WTC11 (cell line): Measurements from ENCODE around the gene FAM193A. TPM values are rescaled to one million over a fixed set of nuclear protein-coding genes. Genes with fewer than 3 reads are reported as not detected.
A peak's percentile ranks its signal among the peaks of the same experiment; 100 is the strongest.

Experiments
- ATAC-seq: fragments of 200-7000 bp; cut with Tn5 transposase; 2 replicates; pipeline ENCODE4 v1.10.0; 2021; ENCODE audit warnings: mild to moderate bottlenecking, moderate library complexity
- CTCF ChIA-PET: fragments of 300-600 bp; sonication (Branson Sonifier 250); formaldehyde crosslinking; loops from one replicate; lab custom pipeline; 2021; ENCODE audit warnings: antibody characterized with exemption; lab: Charles Lee
- POLR2A ChIA-PET: fragments of 350-600 bp; sonication (Branson Sonifier 250); formaldehyde crosslinking; loops from one replicate; lab custom pipeline; 2021; ENCODE audit warnings: antibody characterized with exemption; lab: Charles Lee
- DNase-seq: peaks from one replicate; pipeline ENCODE4 v3.0.0; 2021; ENCODE audit warnings: low spot score
- H3K27ac Mint-ChIP-seq: 2 replicates; pipeline ENCODE4 v1.8.0; 2021; ENCODE audit warnings: mixed read lengths
- H3K27me3 Mint-ChIP-seq: 2 replicates; pipeline ENCODE4 v1.8.0; 2021; ENCODE audit warnings: low read depth, mild to moderate bottlenecking, moderate library complexity, mixed read lengths
- H3K36me3 Mint-ChIP-seq: 2 replicates; pipeline ENCODE4 v1.8.0; 2021; ENCODE audit warnings: mixed read lengths
- H3K4me1 Mint-ChIP-seq: 2 replicates; pipeline ENCODE4 v1.8.0; 2022; ENCODE audit warnings: mixed read lengths
- H3K4me3 Mint-ChIP-seq: 2 replicates; pipeline ENCODE4 v1.8.0; 2021; ENCODE audit warnings: mild to moderate bottlenecking, moderate library complexity, mixed read lengths
- H3K9me3 Mint-ChIP-seq: 2 replicates; pipeline ENCODE4 v1.8.0; 2021; ENCODE audit warnings: mixed read lengths
- AR ChIP-seq: fragments of 250-450 bp; sonication (Bioruptor Pico); IDR thresholded peaks from 2 replicates; pipeline ENCODE4 v1.9.0; 2021; ENCODE audit warnings: mild to moderate bottlenecking
- ATF1 ChIP-seq: sonication (generic); formaldehyde crosslinking; IDR thresholded peaks from 2 replicates; pipeline ENCODE4 v1.8.1; 2023; ENCODE audit warnings: mild to moderate bottlenecking, moderate library complexity, missing genetic modification reagents
- CBFB ChIP-seq: sonication (generic); formaldehyde crosslinking; IDR thresholded peaks from 2 replicates; pipeline ENCODE4 v1.8.1; 2022; ENCODE audit warnings: mild to moderate bottlenecking, low read depth, missing genetic modification reagents
- ESRRA ChIP-seq: sonication (generic); formaldehyde crosslinking; IDR thresholded peaks from 2 replicates; pipeline ENCODE4 v1.8.1; 2022; ENCODE audit warnings: mild to moderate bottlenecking, missing genetic modification reagents, borderline replicate concordance
- FOXP1 ChIP-seq: sonication (generic); formaldehyde crosslinking; IDR thresholded peaks from 2 replicates; pipeline ENCODE4 v1.8.0; 2022; ENCODE audit warnings: missing genetic modification reagents, mild to moderate bottlenecking, moderate library complexity, borderline replicate concordance
- GRHL2 ChIP-seq: fragments of 250-450 bp; sonication (Bioruptor Pico); IDR thresholded peaks from 2 replicates; pipeline ENCODE4 v1.8.0; 2022; ENCODE audit warnings: mild to moderate bottlenecking, moderate library complexity; ENCODE audit not compliant: insufficient replicate concordance, severe bottlenecking
- IRF2 ChIP-seq: sonication (generic); formaldehyde crosslinking; IDR thresholded peaks from 2 replicates; pipeline ENCODE4 v1.8.0; 2022; ENCODE audit warnings: low read depth, missing genetic modification reagents, borderline replicate concordance
- JUN ChIP-seq: sonication (generic); formaldehyde crosslinking; IDR thresholded peaks from 2 replicates; pipeline ENCODE4 v1.8.0; 2023; ENCODE audit warnings: mild to moderate bottlenecking, missing genetic modification reagents
- MYBL2 ChIP-seq: sonication (generic); formaldehyde crosslinking; IDR thresholded peaks from 2 replicates; pipeline ENCODE4 v1.8.1; 2023; ENCODE audit warnings: mild to moderate bottlenecking, moderate library complexity, missing genetic modification reagents
- NFATC4 ChIP-seq: fragments of 250-450 bp; sonication (Bioruptor Pico); IDR thresholded peaks from 2 replicates; pipeline ENCODE4 v1.9.0; 2021; ENCODE audit warnings: mild to moderate bottlenecking
- OVOL2 ChIP-seq: fragments of 250-450 bp; sonication (Bioruptor Pico); IDR thresholded peaks from 2 replicates; pipeline ENCODE4 v1.9.0; 2021; ENCODE audit warnings: mild to moderate bottlenecking, borderline replicate concordance
- TCF7 ChIP-seq: sonication (generic); formaldehyde crosslinking; IDR thresholded peaks from 2 replicates; pipeline ENCODE4 v1.8.0; 2022; ENCODE audit warnings: mild to moderate bottlenecking, low read depth, missing genetic modification reagents, moderate library complexity
- ZBTB21 ChIP-seq: sonication (generic); formaldehyde crosslinking; IDR thresholded peaks from 2 replicates; pipeline ENCODE4 v1.8.1; 2023; ENCODE audit warnings: mild to moderate bottlenecking, missing genetic modification reagents, borderline replicate concordance
- ZBTB43 ChIP-seq: sonication (generic); formaldehyde crosslinking; IDR thresholded peaks from 2 replicates; pipeline ENCODE4 v1.8.1; 2023; ENCODE audit warnings: mild to moderate bottlenecking, missing genetic modification reagents
- ZNF232 ChIP-seq: sonication (generic); formaldehyde crosslinking; IDR thresholded peaks from 2 replicates; pipeline ENCODE4 v1.8.0; 2022; ENCODE audit warnings: mild to moderate bottlenecking, missing genetic modification reagents
- ZNF263 ChIP-seq: sonication (generic); formaldehyde crosslinking; IDR thresholded peaks from 2 replicates; pipeline ENCODE4 v1.8.1; 2022; ENCODE audit warnings: low read depth, mild to moderate bottlenecking, moderate library complexity, missing genetic modification reagents
- ZNF281 ChIP-seq: sonication (generic); formaldehyde crosslinking; IDR thresholded peaks from 2 replicates; pipeline ENCODE4 v1.8.0; 2023; ENCODE audit warnings: mild to moderate bottlenecking, missing genetic modification reagents
- ZNF396 ChIP-seq: fragments of 250-450 bp; sonication (Bioruptor Pico); IDR thresholded peaks from 2 replicates; pipeline ENCODE4 v1.8.0; 2021; ENCODE audit warnings: mild to moderate bottlenecking, moderate library complexity, borderline replicate concordance
- ZNF416 ChIP-seq: fragments of 250-450 bp; sonication (Bioruptor Pico); IDR thresholded peaks from 2 replicates; pipeline ENCODE4 v1.9.0; 2021; ENCODE audit warnings: mild to moderate bottlenecking, inconsistent platforms
- ZNF423 ChIP-seq: fragments of 250-450 bp; sonication (Bioruptor Pico); IDR thresholded peaks from 2 replicates; pipeline ENCODE4 v2.1.2; 2022; ENCODE audit warnings: mild to moderate bottlenecking, moderate library complexity
- ZSCAN18 ChIP-seq: fragments of 250-450 bp; sonication (Bioruptor Pico); IDR thresholded peaks from 2 replicates; pipeline ENCODE4 v2.1.2; 2022; ENCODE audit warnings: mild to moderate bottlenecking, moderate library complexity
- total RNA-seq: library from RNA; stranded (reverse); gene quantifications from 3 replicates; pipeline ENCODE4 v1.2.3, GENCODE V29; 2021

The FAM193A gene
- total RNA-seq, 1 experiment from 2014 or later = 28.1 TPM

GRCh38 chr4:2536193-2537010, at the start of gene FAM193A (continued):
- TF ChIP-seq ZBTB43 (CRISPR knock-in tag) = no peak
- peak; percentile 71; the same call in 1 of the 2 replicates for TF ChIP-seq ZNF281 (CRISPR knock-in tag)
- TF ChIP-seq OVOL2 (CRISPR knock-in tag) = no peak
- no peak for TF ChIP-seq ESRRA (CRISPR knock-in tag)
- no peak for TF ChIP-seq ZBTB21 (CRISPR knock-in tag)
- no peak for TF ChIP-seq MYBL2 (CRISPR knock-in tag)
- no peak for TF ChIP-seq FOXP1

- H3K4me3 Mint-ChIP-seq = no peak overlapping the region
- H3K27me3 Mint-ChIP-seq = no peaks in the 10 kb centered on the region
- no peak for ATAC-seq
- peak overlapping the region; percentile 34 for H3K27ac Mint-ChIP-seq
- ChIA-PET CTCF (no interaction called here), POLR2A (no interaction called here)
- peaks cover 21% of the 10 kb centered on the region for H3K36me3 Mint-ChIP-seq
- DNase-seq = no peak
- TF ChIP-seq TCF7 (CRISPR knock-in tag) (no peak), ATF1 (CRISPR knock-in tag) (no peak), ZNF423 (CRISPR knock-in tag) (no peak), CBFB (CRISPR knock-in tag) (no peak), GRHL2 (CRISPR knock-in tag) (no peak), ZNF396 (CRISPR knock-in tag) (no peak), AR (CRISPR knock-in tag) (no peak), ZNF263 (CRISPR knock-in tag) (no peak), ZNF232 (no peak), JUN (CRISPR knock-in tag) (no peak), ZSCAN18 (CRISPR knock-in tag) (no peak), NFATC4 (CRISPR knock-in tag) (no peak), IRF2 (no peak), ZNF416 (CRISPR knock-in tag) (no peak)
- no peaks in the 10 kb centered on the region for H3K9me3 Mint-ChIP-seq
- peaks cover 55% of the 10 kb centered on the region for H3K4me1 Mint-ChIP-seq
These were observed 49.5 kb upstream of the FAM193A start for GRCh38 chr4:2486981-2487380.
